SK-N-SH treated with all-trans-retinoic acid at 6 μM for 48 hours (cell line): Measurements from ENCODE around the gene SH3D21.

Experiments used
- ESRRG ChIP-seq: fragments of 250-450 bp; sonication (Bioruptor Pico); IDR thresholded peaks from 2 replicates; pipeline ENCODE4 v1.6.1; 2021; ENCODE audit warnings: mild to moderate bottlenecking
- PPARA ChIP-seq: fragments of 250-450 bp; sonication (Bioruptor Pico); IDR thresholded peaks from 2 replicates; pipeline ENCODE4 v1.5.0; 2020; ENCODE audit warnings: mild to moderate bottlenecking, borderline replicate concordance
- RARB ChIP-seq: fragments of 250-450 bp; sonication (Bioruptor Pico); IDR thresholded peaks from 2 replicates; pipeline ENCODE4 v1.8.0; 2021; ENCODE audit warnings: mild to moderate bottlenecking, moderate library complexity
- SNAI2 ChIP-seq: fragments of 250-450 bp; sonication (Bioruptor Pico); IDR thresholded peaks from 2 replicates; pipeline ENCODE4 v1.5.0; 2020; ENCODE audit warnings: mild to moderate bottlenecking, moderate library complexity
- ZFP3 ChIP-seq: fragments of 250-450 bp; sonication (Bioruptor Pico); IDR thresholded peaks from 2 replicates; pipeline ENCODE4 v1.5.0; 2020; ENCODE audit warnings: mild to moderate bottlenecking, moderate library complexity
- ZFP30 ChIP-seq: fragments of 450-650 bp; formaldehyde crosslinking; IDR thresholded peaks from 2 replicates; pipeline ENCODE4 v1.5.0; 2022; ENCODE audit warnings: mild to moderate bottlenecking, moderate library complexity
- TF ChIP-seq, protein P1 (sequence below): fragments of 250-450 bp; sonication (Bioruptor Pico); IDR thresholded peaks from 2 replicates; pipeline ENCODE4 v1.8.0; 2020; ENCODE audit warnings: mild to moderate bottlenecking, moderate library complexity, borderline replicate concordance

DNA sequence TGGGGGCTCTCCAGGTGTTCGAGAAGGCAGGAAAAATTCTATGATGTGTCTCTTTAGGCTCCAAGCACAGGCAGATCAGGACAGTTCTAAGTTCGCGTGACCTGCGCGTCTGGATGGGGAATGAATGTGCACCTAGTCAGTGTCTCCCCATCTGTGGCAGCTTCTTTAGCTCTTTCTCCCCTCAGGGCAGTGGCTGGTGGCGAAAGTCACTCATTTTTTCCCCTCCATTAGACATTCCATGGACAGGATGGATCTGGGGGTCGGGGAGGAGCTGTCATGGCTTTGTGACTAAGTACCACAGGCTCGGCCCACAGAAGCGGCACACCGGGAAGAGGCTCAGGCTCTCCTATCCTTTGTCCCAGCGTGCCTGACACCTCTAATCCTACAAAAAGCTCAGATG is 48.3 kb downstream of the SH3D21 start:
- TF ChIP-seq, protein P1, sequence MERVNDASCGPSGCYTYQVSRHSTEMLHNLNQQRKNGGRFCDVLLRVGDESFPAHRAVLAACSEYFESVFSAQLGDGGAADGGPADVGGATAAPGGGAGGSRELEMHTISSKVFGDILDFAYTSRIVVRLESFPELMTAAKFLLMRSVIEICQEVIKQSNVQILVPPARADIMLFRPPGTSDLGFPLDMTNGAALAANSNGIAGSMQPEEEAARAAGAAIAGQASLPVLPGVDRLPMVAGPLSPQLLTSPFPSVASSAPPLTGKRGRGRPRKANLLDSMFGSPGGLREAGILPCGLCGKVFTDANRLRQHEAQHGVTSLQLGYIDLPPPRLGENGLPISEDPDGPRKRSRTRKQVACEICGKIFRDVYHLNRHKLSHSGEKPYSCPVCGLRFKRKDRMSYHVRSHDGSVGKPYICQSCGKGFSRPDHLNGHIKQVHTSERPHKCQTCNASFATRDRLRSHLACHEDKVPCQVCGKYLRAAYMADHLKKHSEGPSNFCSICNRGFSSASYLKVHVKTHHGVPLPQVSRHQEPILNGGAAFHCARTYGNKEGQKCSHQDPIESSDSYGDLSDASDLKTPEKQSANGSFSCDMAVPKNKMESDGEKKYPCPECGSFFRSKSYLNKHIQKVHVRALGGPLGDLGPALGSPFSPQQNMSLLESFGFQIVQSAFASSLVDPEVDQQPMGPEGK = no peak
- TF ChIP-seq RARB (CRISPR knock-in tag) (no peak), PPARA (no peak), ZFP3 (CRISPR knock-in tag) (no peak), ESRRG (CRISPR knock-in tag) (no peak), ZFP30 (CRISPR knock-in tag) (no peak), SNAI2 (CRISPR knock-in tag) (no peak)
